GM12878 (cell line): ENCODE measurements around the gene CD101.

Source experiments
- HCFC1 ChIP-seq: fragments of 150-350 bp; IDR thresholded peaks from 2 replicates; pipeline ENCODE4 v1.6.1; 2014; ENCODE audit warnings: low read length
- POLR2AphosphoS2 ChIP-seq: IDR thresholded peaks from 2 replicates; pipeline ENCODE4 v1.6.1; 2011; ENCODE audit warnings: low read depth, mild to moderate bottlenecking, low read length, improper control_type of control experiment, moderate library complexity
- RCOR1 ChIP-seq: conservative IDR thresholded peaks from 2 replicates; pipeline ENCODE4 v1.6.1; 2012; ENCODE audit warnings: low read depth, low read length, improper control_type of control experiment
- REST ChIP-seq: IDR thresholded peaks from 2 replicates; pipeline ENCODE4 v1.6.1; 2012; ENCODE audit warnings: mild to moderate bottlenecking, low read depth, low read length
- TAF1 ChIP-seq: IDR thresholded peaks from 2 replicates; pipeline ENCODE4 v1.6.1; 2011; ENCODE audit warnings: mild to moderate bottlenecking, low read depth, low read length, borderline replicate concordance

DNA sequence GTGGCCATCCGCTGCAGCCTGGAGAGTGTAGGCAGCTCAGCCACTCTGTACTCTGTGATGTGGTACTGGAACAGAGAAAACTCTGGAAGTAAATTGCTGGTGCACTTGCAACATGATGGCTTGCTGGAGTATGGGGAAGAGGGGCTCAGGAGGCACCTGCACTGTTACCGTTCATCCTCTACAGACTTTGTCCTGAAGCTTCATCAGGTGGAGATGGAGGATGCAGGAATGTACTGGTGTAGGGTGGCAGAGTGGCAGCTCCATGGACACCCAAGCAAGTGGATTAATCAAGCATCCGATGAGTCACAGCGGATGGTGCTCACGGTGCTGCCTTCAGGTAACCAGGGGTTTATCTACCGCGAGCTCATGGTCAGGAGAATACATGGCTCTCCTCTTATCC is 24.0 kb downstream of the CD101 start:
- no peak for TF ChIP-seq HCFC1
- no peak for TF ChIP-seq TAF1
- no peak for TF ChIP-seq POLR2AphosphoS2
- no peak for TF ChIP-seq RCOR1
- TF ChIP-seq REST: no peak
